Natural killer cell (primary cell): ENCODE measurements around the gene UGCG. TPM values are rescaled to one million over a fixed set of nuclear protein-coding genes. Genes with fewer than 3 reads are reported as not detected.
"Not testable (repeated sequence)": the region's sequence is repeated elsewhere in the genome, so short reads cannot be mapped to it uniquely, and the experiment has no call there.

ENCODE experiments used
- ATAC-seq, 3 donors: fragments of 150-1000 bp in 2 of 3; fragments of 200-7000 bp in 1 of 3; cut with Tn5 transposase; 1 replicate in 1 of 3; 2 replicates in 2 of 3; pipeline ENCODE4 v1.10.0; 2021; ENCODE audit warnings: mild to moderate bottlenecking in 2 of 3, moderate library complexity in 2 of 3
- DNase-seq, 2 donors: peaks; one replicate each; pipeline versions ENCODE4 v3.0.0 to v3.0.0-alpha.2; 2013 to 2021; ENCODE audit warnings: mixed read lengths in 1 of 2
- H3K27ac ChIP-seq: one replicate; pipeline ENCODE4 v1.5.1; 2013; ENCODE audit warnings: mild to moderate bottlenecking, low read length
- H3K27me3 ChIP-seq: one replicate; pipeline ENCODE4 v1.6.1; 2013; ENCODE audit warnings: low read length; ENCODE audit not compliant: control insufficient read depth, insufficient read depth
- H3K36me3 ChIP-seq: one replicate; pipeline ENCODE4 v1.6.1; 2013; ENCODE audit warnings: low read length; ENCODE audit not compliant: control insufficient read depth, insufficient read depth
- H3K4me1 ChIP-seq: one replicate; pipeline ENCODE4 v1.6.1; 2013; ENCODE audit warnings: low read length; ENCODE audit not compliant: control insufficient read depth, insufficient read depth
- H3K4me3 ChIP-seq: one replicate; pipeline ENCODE4 v1.5.1; 2013; ENCODE audit warnings: low read length
- H3K9me3 ChIP-seq: one replicate; pipeline ENCODE4 v1.6.1; 2013; ENCODE audit warnings: low read length; ENCODE audit not compliant: control insufficient read depth, insufficient read depth
- H3K27ac Mint-ChIP-seq, 2 donors: one replicate each; pipeline ENCODE4 v1.8.0; 2022; ENCODE audit warnings: mild to moderate bottlenecking in 2 of 2, mixed read lengths in 2 of 2, moderate library complexity in 1 of 2
- H3K27me3 Mint-ChIP-seq, 2 donors: one replicate each; pipeline ENCODE4 v1.8.0; 2022; ENCODE audit warnings: low read depth in 2 of 2, mixed read lengths in 2 of 2
- H3K36me3 Mint-ChIP-seq: one replicate; pipeline ENCODE4 v1.8.0; 2022; ENCODE audit warnings: mixed read lengths
- H3K4me1 Mint-ChIP-seq, 2 donors: one replicate each; pipeline ENCODE4 v1.8.0; 2022; ENCODE audit warnings: mixed read lengths in 2 of 2
- H3K4me3 Mint-ChIP-seq: one replicate; pipeline ENCODE4 v1.8.0; 2022; ENCODE audit warnings: mild to moderate bottlenecking, moderate library complexity, mixed read lengths
- H3K9me3 Mint-ChIP-seq, 2 donors: one replicate each; pipeline ENCODE4 v1.8.0; 2022; ENCODE audit warnings: mixed read lengths in 2 of 2
- WGBS: methylation state at CpG from one replicate; pipeline ENCODE4 v1.1.7; 2013; ENCODE audit warnings: missing lambda C conversion rate; ENCODE audit not compliant: insufficient coverage; 5-methylcytosine and 5-hydroxymethylcytosine counted together
- intact Hi-C: fragments of 100-400 bp; cut with micrococcal nuclease; formaldehyde crosslinking; loops from one replicate; pipeline ENCODE4 v1.14.2; 2022
- total RNA-seq, 4 donors: library from RNA; stranded (reverse); fragments of 120-200 nt in 1 of 4; gene quantifications; one replicate each; pipeline versions ENCODE4 v1.2.3 to v1.2.4, GENCODE V29; 2013 to 2022
- TF ChIP-seq, protein P1 (sequence below): fragments of 200-600 bp; IDR thresholded peaks from one replicate; pipeline ENCODE4 v1.8.0; 2022; ENCODE audit warnings: antibody characterized with exemption

The UGCG gene
- total RNA-seq, 3 donors from 2014 or later (not counting 1 experiment from before 2014, with no cell fraction given), result 17.9 to 21.4 (median 18.8) TPM

DNA sequence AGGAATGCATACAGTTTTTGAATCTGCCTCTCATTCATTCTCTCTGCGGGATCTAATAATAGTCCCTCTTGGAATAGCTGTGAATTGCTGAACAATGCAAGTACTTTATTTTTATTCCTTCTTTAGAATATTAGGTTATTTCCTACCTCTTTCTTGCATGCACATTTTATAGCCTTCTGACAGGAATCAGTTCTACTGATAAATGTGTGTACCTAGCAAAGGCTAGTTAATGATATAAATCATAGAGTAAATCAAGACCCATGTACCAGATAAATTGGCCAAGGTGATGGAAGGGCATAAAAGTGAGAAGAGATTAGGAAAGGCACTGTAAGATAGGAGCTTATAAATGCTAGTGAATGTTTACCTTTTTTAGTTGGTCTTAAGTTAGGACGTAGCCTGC lies 19.2 kb upstream of the UGCG start:
- no peak overlapping the region for H3K4me3 Mint-ChIP-seq
- TF ChIP-seq, protein P1, sequence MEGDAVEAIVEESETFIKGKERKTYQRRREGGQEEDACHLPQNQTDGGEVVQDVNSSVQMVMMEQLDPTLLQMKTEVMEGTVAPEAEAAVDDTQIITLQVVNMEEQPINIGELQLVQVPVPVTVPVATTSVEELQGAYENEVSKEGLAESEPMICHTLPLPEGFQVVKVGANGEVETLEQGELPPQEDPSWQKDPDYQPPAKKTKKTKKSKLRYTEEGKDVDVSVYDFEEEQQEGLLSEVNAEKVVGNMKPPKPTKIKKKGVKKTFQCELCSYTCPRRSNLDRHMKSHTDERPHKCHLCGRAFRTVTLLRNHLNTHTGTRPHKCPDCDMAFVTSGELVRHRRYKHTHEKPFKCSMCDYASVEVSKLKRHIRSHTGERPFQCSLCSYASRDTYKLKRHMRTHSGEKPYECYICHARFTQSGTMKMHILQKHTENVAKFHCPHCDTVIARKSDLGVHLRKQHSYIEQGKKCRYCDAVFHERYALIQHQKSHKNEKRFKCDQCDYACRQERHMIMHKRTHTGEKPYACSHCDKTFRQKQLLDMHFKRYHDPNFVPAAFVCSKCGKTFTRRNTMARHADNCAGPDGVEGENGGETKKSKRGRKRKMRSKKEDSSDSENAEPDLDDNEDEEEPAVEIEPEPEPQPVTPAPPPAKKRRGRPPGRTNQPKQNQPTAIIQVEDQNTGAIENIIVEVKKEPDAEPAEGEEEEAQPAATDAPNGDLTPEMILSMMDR, result no peak
- no peaks in the 10 kb centered on the region for H3K9me3 ChIP-seq
- H3K36me3 Mint-ChIP-seq, result peaks cover 24% of the 10 kb centered on the region
- no peaks in the 10 kb centered on the region for H3K4me1 Mint-ChIP-seq
- H3K27me3 ChIP-seq, result peaks cover 4% of the 10 kb centered on the region
- intact Hi-C loops, result no loop called here
- no peaks in the 10 kb centered on the region for H3K36me3 ChIP-seq
- H3K4me3 ChIP-seq, result no peak overlapping the region
- no peak overlapping the region for H3K27ac Mint-ChIP-seq
- no peak for DNase-seq
- H3K4me1 ChIP-seq, result no peaks in the 10 kb centered on the region
- no peak for ATAC-seq
- H3K27me3 Mint-ChIP-seq, result peaks cover 9 to 57% of the 10 kb centered on the region in 2 donors
- H3K27ac ChIP-seq, result no peak overlapping the region
- H3K9me3 Mint-ChIP-seq, result no peaks in the 10 kb centered on the region
- WGBS, result 94% methylated on average over 2 of the region's 2 CpGs

DNA sequence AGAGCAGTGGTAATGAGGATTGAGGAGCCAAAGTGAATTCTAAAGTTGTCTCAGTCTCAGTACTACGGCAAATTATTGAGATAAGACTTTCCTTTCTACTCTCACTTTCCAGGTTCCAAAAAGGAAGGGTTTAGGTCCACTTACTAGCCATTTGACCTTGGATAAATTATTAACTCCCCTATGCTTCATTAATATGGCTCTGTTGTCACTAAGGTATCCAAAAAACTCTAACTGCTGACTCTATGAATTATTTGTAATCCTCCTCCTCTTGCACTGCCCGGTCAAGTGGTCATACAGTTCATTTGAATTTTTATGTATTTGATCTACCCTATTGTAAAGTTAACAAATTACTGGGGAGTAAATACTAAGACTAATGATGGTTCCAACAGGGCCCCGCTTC lies 17.7 kb upstream of the UGCG start:
- Mint-ChIP-seq H3K27me3 (peaks cover 9 to 44% of the 10 kb centered on the region in 2 donors), H3K4me3 (no peak overlapping the region), H3K9me3 (no peaks in the 10 kb centered on the region), H3K36me3 (peaks cover 24% of the 10 kb centered on the region), H3K27ac (no peak overlapping the region), H3K4me1 (no peaks in the 10 kb centered on the region)
- WGBS, result 42% methylated on average over 2 of the region's 3 CpGs
- H3K4me1 ChIP-seq, result no peaks in the 10 kb centered on the region
- H3K36me3 ChIP-seq, result no peaks in the 10 kb centered on the region
- H3K9me3 ChIP-seq, result no peaks in the 10 kb centered on the region
- TF ChIP-seq, protein P1, result no peak
- DNase-seq, result no peak
- no peak for ATAC-seq
- intact Hi-C loops, result no loop called here
- no peak overlapping the region for H3K4me3 ChIP-seq
- no peak overlapping the region for H3K27ac ChIP-seq
- peaks cover 4% of the 10 kb centered on the region for H3K27me3 ChIP-seq

DNA sequence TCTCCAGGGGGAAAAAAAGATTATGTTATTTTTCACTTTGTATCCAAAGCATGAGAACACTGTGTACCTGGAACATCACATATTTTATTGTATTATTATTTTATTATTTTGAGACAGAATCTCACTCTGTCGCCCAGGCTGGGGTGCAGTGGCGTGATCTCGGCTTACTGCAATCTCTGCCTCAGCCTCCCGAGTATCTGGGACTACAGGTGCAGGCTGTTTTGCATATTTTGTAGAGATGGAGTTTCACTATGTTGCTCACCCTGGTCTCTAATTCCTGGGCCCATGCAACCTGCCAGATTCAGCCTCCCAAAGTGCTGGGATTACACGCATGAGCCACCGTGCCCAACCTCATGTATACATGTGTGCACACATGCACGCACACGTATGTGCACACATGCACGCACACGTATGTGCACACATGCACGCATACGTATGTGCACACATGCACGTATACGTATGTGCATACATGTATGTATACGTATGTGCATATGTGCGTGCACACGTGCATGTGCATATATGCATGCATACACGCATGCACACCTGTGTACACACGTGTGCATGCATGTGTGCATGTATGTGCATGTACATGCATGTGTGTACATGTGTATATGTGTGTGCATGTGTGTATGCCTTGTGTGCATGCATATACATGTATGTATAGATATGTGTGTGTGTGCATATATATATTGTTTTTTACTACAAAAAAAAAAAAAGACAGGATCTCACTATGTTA lies 9.5 kb upstream of the UGCG start:
- peaks cover 2 to 4% of the 10 kb centered on the region in 2 donors for H3K4me1 Mint-ChIP-seq
- DNase-seq, result no peak
- 89% methylated on average over 19 of the region's 19 CpGs for WGBS
- peaks cover 3 to 7% of the 10 kb centered on the region in 2 donors for H3K27me3 Mint-ChIP-seq
- no peak overlapping the region for H3K27ac Mint-ChIP-seq
- Histone ChIP-seq H3K27me3 (no peaks in the 10 kb centered on the region), H3K4me1 (peaks cover 5% of the 10 kb centered on the region), H3K9me3 (no peaks in the 10 kb centered on the region), H3K36me3 (no peaks in the 10 kb centered on the region), H3K27ac (no peak overlapping the region), H3K4me3 (no peak overlapping the region)
- TF ChIP-seq, protein P1, result no peak
- H3K9me3 Mint-ChIP-seq, result no peaks in the 10 kb centered on the region
- no peak overlapping the region for H3K4me3 Mint-ChIP-seq
- no peaks in the 10 kb centered on the region for H3K36me3 Mint-ChIP-seq
- intact Hi-C loops, result no loop called here
- no peak for ATAC-seq

DNA sequence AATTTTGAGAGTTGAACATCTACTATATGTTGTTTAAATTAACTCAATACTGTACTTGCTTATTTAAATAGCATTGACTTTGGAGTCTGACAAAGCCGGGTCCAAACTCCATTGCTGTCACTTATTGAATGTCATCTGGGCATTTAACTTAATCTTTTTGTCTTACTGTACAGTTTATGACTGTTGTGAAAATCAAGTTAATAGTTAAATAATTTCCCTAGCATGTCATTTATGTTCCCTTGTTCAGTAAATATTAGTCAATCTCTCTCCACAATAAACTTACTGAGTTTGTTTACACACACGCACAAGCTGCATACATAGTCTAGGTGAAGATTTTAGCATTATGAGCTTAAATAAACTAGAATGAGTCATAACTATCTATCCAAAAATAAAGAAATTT lies 6.3 kb upstream of the UGCG start:
- no peaks in the 10 kb centered on the region for H3K9me3 Mint-ChIP-seq
- intact Hi-C loops, result no loop called here
- WGBS, result no CpG with 5 or more reads among the region's 2 CpGs

DNA sequence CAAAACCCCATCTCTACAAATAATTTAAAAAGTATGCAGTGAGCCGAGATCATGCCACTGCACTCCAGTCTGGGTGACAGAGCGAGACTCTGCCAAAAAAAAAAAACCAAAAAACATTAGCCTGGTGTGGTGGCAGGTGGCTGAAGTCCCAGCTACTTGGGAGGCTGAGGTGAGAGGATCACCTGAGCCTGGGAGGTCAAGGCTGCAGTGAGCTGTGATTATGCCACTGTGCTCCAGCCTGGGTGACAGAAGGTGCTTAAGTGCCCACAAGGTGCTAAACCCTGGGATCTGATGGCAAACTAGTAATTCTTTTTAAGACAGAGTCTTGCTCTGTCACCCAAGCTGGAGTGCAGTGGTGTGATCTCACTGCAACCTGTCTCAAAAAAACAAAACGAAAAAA lies 5.7 kb upstream of the UGCG start:
- H3K9me3 ChIP-seq, ATAC-seq, H3K4me3 ChIP-seq, H3K9me3 Mint-ChIP-seq, H3K4me1 ChIP-seq, H3K27me3 ChIP-seq, H3K27ac ChIP-seq, DNase-seq, intact Hi-C loops, H3K4me1 Mint-ChIP-seq, H3K36me3 Mint-ChIP-seq, H3K27ac Mint-ChIP-seq, H3K4me3 Mint-ChIP-seq, H3K27me3 Mint-ChIP-seq, H3K36me3 ChIP-seq: not testable (repeated sequence)
- WGBS, result 90% methylated on average over 3 of the region's 3 CpGs

More for the DNA sequence above, 6.3 kb upstream of the UGCG start:
- no peaks in the 10 kb centered on the region for H3K27me3 ChIP-seq
- Mint-ChIP-seq H3K36me3 (no peaks in the 10 kb centered on the region), H3K4me3 (no peak overlapping the region), H3K27me3 (no peaks in the 10 kb centered on the region), H3K27ac (no peak overlapping the region), H3K4me1 (peaks cover 5 to 7% of the 10 kb centered on the region in 2 donors)
- H3K9me3 ChIP-seq, result no peaks in the 10 kb centered on the region
- H3K36me3 ChIP-seq, result no peaks in the 10 kb centered on the region
- DNase-seq, result no peak
- ATAC-seq, result no peak
- no peak overlapping the region for H3K27ac ChIP-seq
- H3K4me3 ChIP-seq, result no peak overlapping the region
- TF ChIP-seq, protein P1, result no peak
- H3K4me1 ChIP-seq, result peaks cover 5% of the 10 kb centered on the region
